ENCODE results near the gene TMA7.

DNA sequence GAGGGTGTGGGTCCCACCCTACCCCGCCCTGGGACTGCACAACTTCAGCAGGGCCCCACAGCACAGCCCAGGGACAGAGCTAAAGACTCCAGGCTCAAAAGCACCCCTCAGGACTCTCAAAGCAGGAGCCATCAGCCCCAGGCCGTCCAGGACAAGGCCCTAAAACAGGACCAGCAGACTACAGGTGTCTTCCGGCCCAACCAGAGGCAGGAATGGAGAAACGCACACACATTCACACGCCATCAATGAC is 32.5 kb downstream of the TMA7 start:
- TF ChIP-seq EZH2 (optimal IDR thresholded peaks at IDR 0.05; ENCODE audit: low read depth, low read length) (no peak), EZH2phosphoT487 (IDR thresholded peaks at IDR 0.05; ENCODE audit: low read length) (no peak)
- TF ChIP-seq, protein P1, sequence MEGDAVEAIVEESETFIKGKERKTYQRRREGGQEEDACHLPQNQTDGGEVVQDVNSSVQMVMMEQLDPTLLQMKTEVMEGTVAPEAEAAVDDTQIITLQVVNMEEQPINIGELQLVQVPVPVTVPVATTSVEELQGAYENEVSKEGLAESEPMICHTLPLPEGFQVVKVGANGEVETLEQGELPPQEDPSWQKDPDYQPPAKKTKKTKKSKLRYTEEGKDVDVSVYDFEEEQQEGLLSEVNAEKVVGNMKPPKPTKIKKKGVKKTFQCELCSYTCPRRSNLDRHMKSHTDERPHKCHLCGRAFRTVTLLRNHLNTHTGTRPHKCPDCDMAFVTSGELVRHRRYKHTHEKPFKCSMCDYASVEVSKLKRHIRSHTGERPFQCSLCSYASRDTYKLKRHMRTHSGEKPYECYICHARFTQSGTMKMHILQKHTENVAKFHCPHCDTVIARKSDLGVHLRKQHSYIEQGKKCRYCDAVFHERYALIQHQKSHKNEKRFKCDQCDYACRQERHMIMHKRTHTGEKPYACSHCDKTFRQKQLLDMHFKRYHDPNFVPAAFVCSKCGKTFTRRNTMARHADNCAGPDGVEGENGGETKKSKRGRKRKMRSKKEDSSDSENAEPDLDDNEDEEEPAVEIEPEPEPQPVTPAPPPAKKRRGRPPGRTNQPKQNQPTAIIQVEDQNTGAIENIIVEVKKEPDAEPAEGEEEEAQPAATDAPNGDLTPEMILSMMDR (IDR thresholded peaks at IDR 0.05; ENCODE audit: low read length) = no peak
